Endodermal cell (in vitro differentiated cells): ENCODE data around the gene INHBB. TPM values are rescaled to one million over a fixed set of nuclear protein-coding genes. Genes with fewer than 3 reads are reported as not detected.
A peak's percentile ranks its signal among the peaks of the same experiment; 100 is the strongest.

Experiments
- DNase-seq: peaks from one replicate; pipeline ENCODE4 v3.0.0-alpha.2; 2017
- H3K27ac ChIP-seq: 2 replicates; pipeline ENCODE4 v1.5.1; 2013; ENCODE audit warnings: mild to moderate bottlenecking, low read depth, low read length, moderate library complexity
- H3K27me3 ChIP-seq: 2 replicates; pipeline ENCODE4 v1.6.1; 2013; ENCODE audit warnings: mild to moderate bottlenecking, low read length, moderate library complexity; ENCODE audit not compliant: insufficient read depth, control insufficient read depth, poor library complexity, severe bottlenecking
- H3K36me3 ChIP-seq: 2 replicates; pipeline ENCODE4 v1.7.0; 2013; ENCODE audit warnings: mild to moderate bottlenecking, low read length, moderate library complexity; ENCODE audit not compliant: control insufficient read depth, insufficient read depth
- H3K4me1 ChIP-seq: one replicate; pipeline ENCODE4 v1.7.0; 2013; ENCODE audit warnings: low read length; ENCODE audit not compliant: control insufficient read depth, insufficient read depth
- H3K4me3 ChIP-seq: 2 replicates; pipeline ENCODE4 v1.5.1; 2013; ENCODE audit warnings: mild to moderate bottlenecking, low read length, moderate library complexity
- H3K9ac ChIP-seq: 2 replicates; pipeline ENCODE4 v1.6.1; 2013; ENCODE audit warnings: mild to moderate bottlenecking, low read length, moderate library complexity; ENCODE audit not compliant: poor library complexity, severe bottlenecking; ENCODE audit errors: extremely low read depth
- H3K9me3 ChIP-seq: 2 replicates; pipeline ENCODE4 v1.6.1; 2013; ENCODE audit warnings: mild to moderate bottlenecking, low read length, moderate library complexity; ENCODE audit not compliant: control insufficient read depth
- H3K27ac Mint-ChIP-seq: 2 replicates; pipeline ENCODE4 v1.8.0; 2020; ENCODE audit warnings: mixed read lengths
- H3K27me3 Mint-ChIP-seq: 2 replicates; pipeline ENCODE4 v1.8.0; 2021; ENCODE audit warnings: mild to moderate bottlenecking, mixed read lengths; ENCODE audit not compliant: insufficient read depth
- H3K36me3 Mint-ChIP-seq: 2 replicates; pipeline ENCODE4 v1.8.0; 2020; ENCODE audit warnings: low read depth, mixed read lengths
- H3K4me1 Mint-ChIP-seq: 2 replicates; pipeline ENCODE4 v1.8.0; 2020; ENCODE audit warnings: mixed read lengths
- H3K4me3 Mint-ChIP-seq: 2 replicates; pipeline ENCODE4 v1.8.0; 2020; ENCODE audit warnings: mild to moderate bottlenecking, moderate library complexity, mixed read lengths
- H3K9me3 Mint-ChIP-seq: 2 replicates; pipeline ENCODE4 v1.8.0; 2020; ENCODE audit warnings: mild to moderate bottlenecking, mixed read lengths
- CTCF ChIP-seq: fragments of 200-600 bp; sonication (generic); conservative IDR thresholded peaks from 2 replicates; pipeline ENCODE4 v1.5.0; 2021; ENCODE audit warnings: antibody characterized with exemption, mild to moderate bottlenecking
- WGBS, 2 experiments: methylation state at CpG; one replicate each; pipeline versions ENCODE4 v1.1.5 to v1.1.7; 2013; ENCODE audit warnings: missing lambda C conversion rate in 2 of 2, mixed read lengths in 1 of 2; ENCODE audit not compliant: insufficient coverage in 1 of 2, insufficient read length in 1 of 2; 5-methylcytosine and 5-hydroxymethylcytosine counted together
- total RNA-seq, 2 donors: library from RNA; stranded (reverse); fragmentation: NEBNext Ultra II Directional in 1 of 2; extraction: Animal tissue kit (Norgen Biotek cat#: 25700) in 1 of 2; gene quantifications; 2 replicates in 1 of 2; 3 replicates in 1 of 2; pipeline ENCODE4 v1.2.1, GENCODE V29; 2021

INHBB gene
- total RNA-seq, 2 donors from 2014 or later: not detected

DNA sequence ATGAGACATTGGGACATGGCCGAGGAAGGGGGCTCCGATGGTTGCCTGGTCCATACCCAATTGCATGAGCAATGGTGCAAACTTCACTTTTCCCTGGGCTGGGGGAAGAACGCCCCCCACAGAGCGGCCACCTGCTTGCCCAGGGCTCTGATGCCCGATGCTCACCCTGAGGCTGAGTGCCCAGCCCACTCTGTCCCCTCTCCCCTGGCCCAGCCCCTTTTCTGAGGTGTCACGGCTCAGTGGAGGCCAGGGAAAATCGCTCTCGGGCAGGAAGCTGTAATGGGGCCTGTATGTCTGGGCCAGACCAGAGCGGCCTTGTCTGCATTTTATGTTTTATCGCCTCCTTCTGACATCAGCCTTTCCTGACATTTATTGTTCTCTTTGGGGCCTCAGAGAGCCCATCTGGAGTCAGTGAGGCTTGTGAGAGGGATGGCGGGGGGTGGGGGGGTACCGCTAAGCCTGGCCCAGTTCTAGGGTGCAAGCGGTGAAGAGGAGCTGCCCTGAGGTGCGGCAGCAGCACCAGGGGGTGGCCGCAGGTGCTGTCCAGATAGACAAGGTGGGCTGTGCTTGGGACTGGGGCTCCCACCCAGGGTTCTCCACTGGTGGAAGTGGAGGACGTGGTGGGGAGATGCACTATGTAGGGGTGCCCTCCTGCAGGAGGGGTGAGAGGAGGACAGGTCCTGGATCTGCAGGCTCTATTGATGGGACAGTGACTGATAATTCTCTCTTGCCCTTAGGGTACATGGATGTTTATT, 46.2 kb downstream of the INHBB start:
- H3K27me3 ChIP-seq: peaks cover 11% of the 10 kb centered on the region
- peaks cover 13% of the 10 kb centered on the region for H3K27me3 Mint-ChIP-seq
- peaks cover 2% of the 10 kb centered on the region for H3K4me1 Mint-ChIP-seq
- H3K27ac ChIP-seq: no peak overlapping the region
- TF ChIP-seq CTCF: no peak
- WGBS, 2 experiments: 88 to 95% methylated on average over 7 to 16 of the region's 16 CpGs
- no peak overlapping the region for H3K4me3 Mint-ChIP-seq
- no peak overlapping the region for H3K4me3 ChIP-seq
- H3K27ac Mint-ChIP-seq: no peak overlapping the region
- no peaks in the 10 kb centered on the region for H3K4me1 ChIP-seq
- H3K9ac ChIP-seq: no peak overlapping the region
- no peaks in the 10 kb centered on the region for H3K36me3 ChIP-seq
- H3K9me3 Mint-ChIP-seq: no peaks in the 10 kb centered on the region
- peak; percentile 35 for DNase-seq
- no peaks in the 10 kb centered on the region for H3K36me3 Mint-ChIP-seq
- H3K9me3 ChIP-seq: no peaks in the 10 kb centered on the region

- Histone ChIP-seq H3K27me3 (peaks cover 11% of the 10 kb centered on the region), H3K9me3 (no peaks in the 10 kb centered on the region), H3K4me1 (no peaks in the 10 kb centered on the region), H3K36me3 (no peaks in the 10 kb centered on the region), H3K9ac (no peak overlapping the region), H3K27ac (no peak overlapping the region), H3K4me3 (no peak overlapping the region)
- Mint-ChIP-seq H3K36me3 (no peaks in the 10 kb centered on the region), H3K4me1 (peaks cover 2% of the 10 kb centered on the region), H3K27me3 (peaks cover 14% of the 10 kb centered on the region), H3K4me3 (no peak overlapping the region), H3K9me3 (no peaks in the 10 kb centered on the region), H3K27ac (no peak overlapping the region)
- DNase-seq: no peak
- WGBS, 2 experiments: no CpG with 5 or more reads among the region's 1 CpG
- TF ChIP-seq CTCF: no peak
These were observed 47.0 kb downstream of the INHBB start for GRCh38 chr2:120392923-120393322.

DNA sequence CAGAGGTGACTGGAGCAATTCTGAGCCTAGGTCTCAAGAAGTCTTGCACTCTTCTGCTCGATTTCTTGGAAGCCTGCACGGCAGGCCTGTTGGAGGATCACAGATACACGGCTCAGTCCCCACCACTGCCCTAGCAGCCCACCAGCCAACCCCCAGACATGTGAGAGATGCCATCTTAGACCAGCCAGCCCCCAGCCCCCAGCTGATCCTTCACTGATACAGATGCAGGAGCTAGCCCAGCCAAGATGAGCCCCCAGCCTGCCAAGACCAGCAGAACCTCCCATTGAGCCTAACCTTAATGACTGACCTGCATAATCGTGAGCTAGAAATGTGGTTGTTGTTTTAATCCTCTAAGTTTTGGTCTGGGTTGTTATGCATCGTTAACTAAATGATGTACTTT, 47.5 kb downstream of the INHBB start:
- H3K9me3 ChIP-seq: no peaks in the 10 kb centered on the region
- peaks cover 14% of the 10 kb centered on the region for H3K27me3 Mint-ChIP-seq

More for the DNA sequence above, 47.5 kb downstream of the INHBB start:
- no peak overlapping the region for H3K9ac ChIP-seq
- Mint-ChIP-seq H3K4me1 (peaks cover 2% of the 10 kb centered on the region), H3K36me3 (no peaks in the 10 kb centered on the region), H3K9me3 (no peaks in the 10 kb centered on the region), H3K4me3 (no peak overlapping the region), H3K27ac (no peak overlapping the region)
- DNase-seq: no peak
- peaks cover 11% of the 10 kb centered on the region for H3K27me3 ChIP-seq
- H3K27ac ChIP-seq: no peak overlapping the region
- no peak overlapping the region for H3K4me3 ChIP-seq
- 83 to 89% methylated on average over 1 to 5 of the region's 5 CpGs for WGBS, 2 experiments
- no peak for TF ChIP-seq CTCF
- H3K36me3 ChIP-seq: no peaks in the 10 kb centered on the region
- H3K4me1 ChIP-seq: no peaks in the 10 kb centered on the region
